Stimulated activated memory B cell treated with anti-CD40 and anti-IgM and Interleukin-4, amounts not matched to agents 10 μg/mL and 1 μg/mL and 100 μg/mL, for 72 hours (primary cell): Measurements from ENCODE around the gene DCLRE1B.
A peak's percentile ranks its signal among the peaks of the same experiment; 100 is the strongest.

Experiments
- ATAC-seq: fragments of 150-1000 bp; cut with Tn5 transposase; 2 replicates; pipeline ENCODE4 v1.10.0; 2021
- H3K27ac Mint-ChIP-seq: one replicate; pipeline ENCODE4 v1.8.0; 2022; ENCODE audit warnings: mild to moderate bottlenecking, mixed read lengths
- H3K27me3 Mint-ChIP-seq: one replicate; pipeline ENCODE4 v1.8.0; 2022; ENCODE audit warnings: mixed read lengths
- H3K36me3 Mint-ChIP-seq: one replicate; pipeline ENCODE4 v1.8.0; 2022; ENCODE audit warnings: mixed read lengths
- H3K4me1 Mint-ChIP-seq: one replicate; pipeline ENCODE4 v1.8.0; 2022; ENCODE audit warnings: mixed read lengths
- H3K4me3 Mint-ChIP-seq: one replicate; pipeline ENCODE4 v1.8.0; 2022; ENCODE audit warnings: mild to moderate bottlenecking, moderate library complexity, mixed read lengths
- H3K9me3 Mint-ChIP-seq: one replicate; pipeline ENCODE4 v1.8.0; 2022; ENCODE audit warnings: mixed read lengths

Gene DCLRE1B

GRCh38 chr1:113901191-113901590 is 3.9 kb upstream of the DCLRE1B start:
- H3K4me3 Mint-ChIP-seq, result no peak overlapping the region
- no peak for ATAC-seq
- no peaks in the 10 kb centered on the region for H3K9me3 Mint-ChIP-seq
- H3K4me1 Mint-ChIP-seq, result peaks cover 37% of the 10 kb centered on the region
- H3K36me3 Mint-ChIP-seq, result peaks cover 53% of the 10 kb centered on the region
- no peaks in the 10 kb centered on the region for H3K27me3 Mint-ChIP-seq
- H3K27ac Mint-ChIP-seq, result no peak overlapping the region

GRCh38 chr1:113903501-113904292 is 1.4 kb upstream of the DCLRE1B start:
- Mint-ChIP-seq H3K9me3 (no peaks in the 10 kb centered on the region), H3K4me3 (peak overlapping the region; percentile 80), H3K27me3 (no peaks in the 10 kb centered on the region), H3K36me3 (peaks cover 46% of the 10 kb centered on the region), H3K4me1 (peaks cover 41% of the 10 kb centered on the region), H3K27ac (peak overlapping the region; percentile 82)
- ATAC-seq, result no peak

DNA sequence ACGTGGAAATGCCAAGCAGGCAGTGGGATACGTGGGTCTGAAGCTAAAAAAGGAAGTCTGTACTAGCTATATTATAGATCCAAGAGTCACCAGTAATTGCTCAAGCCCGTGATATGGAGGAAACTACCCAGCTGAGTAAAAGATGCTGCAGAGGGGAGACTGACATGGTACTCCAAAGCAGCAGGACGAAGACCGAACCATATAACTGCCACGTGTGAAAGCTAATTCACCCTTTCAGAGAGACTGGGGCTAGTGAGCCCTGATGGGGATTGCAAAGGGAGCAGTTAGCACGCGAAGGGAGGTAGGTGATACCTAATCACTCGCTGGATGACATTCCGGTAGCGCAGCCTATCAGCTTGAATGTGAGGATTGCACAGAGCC is 843 bp upstream of the DCLRE1B start:
- peak overlapping the region; percentile 82 for H3K27ac Mint-ChIP-seq
- peaks cover 41% of the 10 kb centered on the region for H3K4me1 Mint-ChIP-seq
- H3K36me3 Mint-ChIP-seq, result peaks cover 43% of the 10 kb centered on the region
- no peaks in the 10 kb centered on the region for H3K27me3 Mint-ChIP-seq
- H3K4me3 Mint-ChIP-seq, result peak overlapping the region; percentile 80
- H3K9me3 Mint-ChIP-seq, result no peaks in the 10 kb centered on the region
- peak; percentile 55 for ATAC-seq

GRCh38 chr1:113905435-113905861 is 322 bp downstream of the DCLRE1B start:
- peak; percentile 1 for ATAC-seq
- H3K27me3 Mint-ChIP-seq, result no peaks in the 10 kb centered on the region
- H3K9me3 Mint-ChIP-seq, result no peaks in the 10 kb centered on the region
- peak overlapping the region; percentile 82 for H3K27ac Mint-ChIP-seq
- H3K4me3 Mint-ChIP-seq, result peak overlapping the region; percentile 80
- peaks cover 36% of the 10 kb centered on the region for H3K4me1 Mint-ChIP-seq
- H3K36me3 Mint-ChIP-seq, result peaks cover 42% of the 10 kb centered on the region

DNA sequence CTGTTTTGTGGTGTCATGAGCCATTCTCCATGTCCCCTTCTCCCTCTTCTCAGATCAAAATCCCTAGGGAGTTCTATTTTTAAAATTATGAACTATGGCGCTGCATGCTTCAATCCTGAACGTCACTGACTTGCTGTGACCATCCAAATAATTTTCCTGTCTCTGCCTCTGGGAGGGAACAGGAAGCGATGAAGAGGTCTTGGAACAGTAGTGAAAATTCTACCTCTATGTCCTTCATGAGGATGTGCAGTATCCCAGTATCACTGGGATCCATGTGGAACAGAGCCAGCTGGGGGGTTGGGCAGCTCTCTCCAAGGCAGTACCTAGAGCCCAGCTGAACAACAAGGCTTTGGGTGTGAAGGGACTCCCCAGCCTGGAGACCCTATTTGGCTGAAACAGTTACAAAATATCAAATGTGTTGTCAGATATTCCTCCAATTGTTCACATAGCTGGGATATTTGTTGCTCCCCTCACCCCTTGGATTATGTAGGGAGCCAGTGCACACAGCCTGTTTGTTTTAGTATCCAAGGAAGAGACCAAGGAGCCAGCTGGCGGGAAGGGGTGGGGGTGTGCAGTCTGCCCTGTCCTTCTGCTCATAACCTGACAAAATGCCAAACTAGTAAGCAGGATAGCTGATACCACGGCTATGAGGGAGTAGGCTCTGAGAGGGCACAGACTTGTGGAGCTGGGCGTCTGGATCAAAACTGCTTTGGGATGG is 7.6 kb downstream of the DCLRE1B start:
- Mint-ChIP-seq H3K9me3 (no peaks in the 10 kb centered on the region), H3K27ac (no peak overlapping the region), H3K4me3 (no peak overlapping the region), H3K4me1 (peaks cover 7% of the 10 kb centered on the region), H3K36me3 (peaks cover 44% of the 10 kb centered on the region), H3K27me3 (no peaks in the 10 kb centered on the region)
- ATAC-seq, result no peak

- H3K9me3 Mint-ChIP-seq, result no peaks in the 10 kb centered on the region
- H3K27ac Mint-ChIP-seq, result no peak overlapping the region
- peaks cover 39% of the 10 kb centered on the region for H3K36me3 Mint-ChIP-seq
- H3K4me3 Mint-ChIP-seq, result no peak overlapping the region
- ATAC-seq, result no peak
- H3K4me1 Mint-ChIP-seq, result peaks cover 7% of the 10 kb centered on the region
- H3K27me3 Mint-ChIP-seq, result no peaks in the 10 kb centered on the region
These were observed 8.2 kb downstream of the DCLRE1B start for GRCh38 chr1:113913312-113913668.

DNA sequence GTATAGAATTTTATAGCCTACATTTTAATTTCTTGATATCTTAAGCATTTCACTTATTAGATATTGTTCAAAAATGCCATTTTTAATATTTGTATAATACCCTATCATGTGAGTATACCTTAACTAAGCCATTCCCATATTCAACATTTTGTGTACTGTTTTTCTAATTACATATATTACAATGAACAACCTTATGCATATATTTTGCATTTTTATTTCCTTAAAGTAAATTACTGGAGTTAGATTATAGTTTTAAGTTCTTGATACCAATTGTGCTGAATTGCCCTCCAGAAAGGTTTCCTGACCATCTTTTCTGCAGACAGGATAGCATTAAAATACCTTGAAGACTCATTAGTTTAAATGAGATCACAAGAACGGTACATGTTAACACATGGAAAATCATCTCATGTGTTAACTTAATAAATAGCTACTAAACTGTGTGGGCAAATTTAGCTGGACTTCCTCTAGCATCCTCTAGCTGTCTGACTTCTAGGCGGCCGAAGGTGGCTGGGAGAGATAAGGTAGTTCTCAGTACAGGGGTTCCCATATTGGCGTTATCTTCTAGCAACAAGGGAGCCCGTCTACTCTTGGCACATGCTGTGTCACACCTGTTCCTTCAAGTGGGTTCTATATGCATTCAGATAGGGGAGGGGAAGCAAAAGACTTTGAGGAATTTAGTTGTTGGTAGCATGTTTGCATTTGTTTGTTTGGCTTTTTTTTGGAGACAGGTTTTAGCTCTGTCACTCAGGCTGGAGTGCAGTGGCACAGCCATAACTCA is 8.9 kb downstream of the DCLRE1B start:
- Mint-ChIP-seq H3K9me3 (no peaks in the 10 kb centered on the region), H3K36me3 (peaks cover 32% of the 10 kb centered on the region), H3K27me3 (no peaks in the 10 kb centered on the region), H3K27ac (no peak overlapping the region), H3K4me3 (no peak overlapping the region), H3K4me1 (peaks cover 7% of the 10 kb centered on the region)
- no peak for ATAC-seq

- H3K36me3 Mint-ChIP-seq, result peaks cover 10% of the 10 kb centered on the region
- H3K9me3 Mint-ChIP-seq, result no peaks in the 10 kb centered on the region
- no peaks in the 10 kb centered on the region for H3K27me3 Mint-ChIP-seq
- no peak overlapping the region for H3K27ac Mint-ChIP-seq
- H3K4me3 Mint-ChIP-seq, result no peak overlapping the region
- peaks cover 7% of the 10 kb centered on the region for H3K4me1 Mint-ChIP-seq
- ATAC-seq, result no peak
These were observed 11.8 kb downstream of the DCLRE1B start for GRCh38 chr1:113916974-113917373.

DNA sequence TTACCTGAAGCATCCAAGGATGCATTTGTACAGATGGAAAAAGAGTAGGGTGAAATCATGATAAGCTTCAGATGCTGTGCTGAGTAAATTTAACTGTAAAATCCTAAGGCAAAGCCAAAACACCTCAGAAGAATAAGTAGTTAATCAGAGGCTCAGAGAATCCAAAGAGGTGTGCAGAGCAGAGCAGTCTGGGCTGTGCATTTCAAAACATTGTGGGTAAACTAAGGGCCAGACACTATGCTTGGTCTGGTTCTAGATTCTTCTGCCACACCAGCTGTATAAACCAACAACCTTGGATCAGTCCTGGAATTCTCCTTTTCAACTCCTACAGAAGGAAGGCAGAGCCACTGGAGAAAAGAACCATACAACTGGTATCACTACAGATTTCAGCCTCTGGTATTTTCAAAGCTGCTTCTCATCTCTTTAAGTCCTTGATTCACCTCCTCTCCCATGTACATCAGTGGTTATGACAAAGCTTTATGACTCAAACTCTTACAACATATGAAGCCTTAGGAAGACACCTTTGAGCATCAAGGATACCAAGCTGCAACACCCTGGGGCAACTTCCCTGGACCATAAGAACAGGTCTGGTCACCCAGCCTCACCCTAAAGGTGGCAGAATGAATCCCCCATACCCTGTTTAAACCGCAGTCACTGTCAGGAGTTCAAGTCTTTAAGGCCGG is 12.4 kb downstream of the DCLRE1B start:
- peaks cover 10% of the 10 kb centered on the region for H3K36me3 Mint-ChIP-seq
- no peak overlapping the region for H3K4me3 Mint-ChIP-seq
- no peaks in the 10 kb centered on the region for H3K9me3 Mint-ChIP-seq
- ATAC-seq, result no peak
- H3K27me3 Mint-ChIP-seq, result peaks cover 2% of the 10 kb centered on the region
- H3K27ac Mint-ChIP-seq, result no peak overlapping the region
- peaks cover 7% of the 10 kb centered on the region for H3K4me1 Mint-ChIP-seq

DNA sequence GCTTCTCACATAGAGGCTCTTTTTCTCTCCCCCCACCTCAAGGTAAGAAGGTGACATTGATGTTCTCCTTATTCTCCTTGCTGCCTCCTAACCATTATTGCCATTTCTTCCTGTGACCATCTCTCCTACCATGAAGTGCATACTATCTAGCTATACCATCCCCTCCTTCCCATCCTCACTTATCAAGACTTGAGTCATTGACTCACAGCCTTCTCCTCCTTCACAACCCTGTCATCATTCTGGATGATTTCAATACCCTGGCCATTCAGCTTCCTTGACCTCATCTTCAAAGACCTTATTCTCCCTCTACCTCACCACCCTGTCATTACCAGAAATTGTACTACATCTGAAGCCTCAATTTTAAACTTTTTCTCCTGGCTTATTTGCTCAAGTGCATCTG is 13.1 kb downstream of the DCLRE1B start:
- H3K4me1 Mint-ChIP-seq, result peaks cover 7% of the 10 kb centered on the region
- no peak overlapping the region for H3K27ac Mint-ChIP-seq
- peaks cover 10% of the 10 kb centered on the region for H3K36me3 Mint-ChIP-seq
- ATAC-seq, result no peak
- no peak overlapping the region for H3K4me3 Mint-ChIP-seq
- no peaks in the 10 kb centered on the region for H3K9me3 Mint-ChIP-seq
- peaks cover 7% of the 10 kb centered on the region for H3K27me3 Mint-ChIP-seq

DNA sequence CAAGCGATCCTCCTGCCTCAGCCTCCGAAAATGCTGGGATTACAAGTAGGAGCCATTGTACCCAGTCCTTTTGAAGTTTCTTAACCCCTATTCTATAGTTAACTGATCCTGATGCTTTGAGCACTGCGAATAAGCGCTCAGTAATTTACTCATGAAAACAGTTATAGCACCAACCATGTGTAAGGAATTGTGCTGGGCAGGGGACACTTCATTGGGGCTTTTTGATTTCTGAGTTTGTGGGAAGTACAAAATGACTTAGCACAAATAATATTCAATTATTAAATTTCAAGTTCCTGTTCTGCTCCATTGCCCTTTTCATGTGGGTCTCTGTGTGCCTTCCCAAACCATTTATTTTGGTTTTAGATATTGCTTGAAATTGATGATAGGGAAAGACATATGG is 17.8 kb downstream of the DCLRE1B start:
- Mint-ChIP-seq H3K4me3 (no peak overlapping the region), H3K36me3 (no peaks in the 10 kb centered on the region), H3K9me3 (no peaks in the 10 kb centered on the region), H3K27ac (no peak overlapping the region), H3K4me1 (peaks cover 6% of the 10 kb centered on the region), H3K27me3 (peaks cover 7% of the 10 kb centered on the region)
- ATAC-seq, result no peak

GRCh38 chr1:113924473-113924872 is 19.3 kb downstream of the DCLRE1B start:
- H3K9me3 Mint-ChIP-seq, result no peaks in the 10 kb centered on the region
- no peak overlapping the region for H3K27ac Mint-ChIP-seq
- no peaks in the 10 kb centered on the region for H3K36me3 Mint-ChIP-seq
- H3K4me1 Mint-ChIP-seq, result peaks cover 13% of the 10 kb centered on the region
- peaks cover 7% of the 10 kb centered on the region for H3K27me3 Mint-ChIP-seq
- ATAC-seq, result no peak
- H3K4me3 Mint-ChIP-seq, result no peak overlapping the region

GRCh38 chr1:113928187-113928930 is 23.2 kb downstream of the DCLRE1B start:
- H3K9me3 Mint-ChIP-seq, result no peaks in the 10 kb centered on the region
- peak overlapping the region; percentile 96 for H3K4me3 Mint-ChIP-seq
- H3K36me3 Mint-ChIP-seq, result peaks cover 7% of the 10 kb centered on the region
- peak; percentile 32 for ATAC-seq
- peaks cover 45% of the 10 kb centered on the region for H3K4me1 Mint-ChIP-seq
- H3K27ac Mint-ChIP-seq, result peak overlapping the region; percentile 94
- no peaks in the 10 kb centered on the region for H3K27me3 Mint-ChIP-seq

GRCh38 chr1:113928941-113929749 is 24.0 kb downstream of the DCLRE1B start, which contains the start of gene HIPK1:
Gene HIPK1, plus strand, starts transcription at chr1:113929324.
- Mint-ChIP-seq H3K4me3 (peak within 1 kb of the TSS; percentile 96), H3K27me3 (no peaks in the 10 kb centered on the region), H3K27ac (peak within 1 kb of the TSS; percentile 94), H3K4me1 (peaks cover 53% of the 10 kb centered on the region), H3K36me3 (peaks cover 11% of the 10 kb centered on the region), H3K9me3 (no peaks in the 10 kb centered on the region)
- ATAC-seq, result peak; percentile 91
